ENCODE measurements around the gene CDKN1A.

GRCh38 chr6:36722365-36722764, 43.9 kb downstream of the CDKN1A start:
- TF ChIP-seq POLR2A (IDR thresholded peaks at IDR 0.05) (no peak), CTCF (IDR thresholded peaks at IDR 0.05) (no peak)
